ENCODE measurements around the gene HEPACAM.

Gene HEPACAM

GRCh38 chr11:124870430-124870829 lies 65.4 kb downstream of the HEPACAM start:
- DNase-seq (ENCODE audit: low read depth in 2 of 2, low spot score in 1 of 2), result no peak

GRCh38 chr11:124869856-124870387 lies 65.9 kb downstream of the HEPACAM start:
- no peak for DNase-seq (ENCODE audit: low read depth in 2 of 2, low spot score in 1 of 2)

- DNase-seq (ENCODE audit: low read depth in 2 of 2, low spot score in 1 of 2), result no peak
Measured at GRCh38 chr11:124869331-124869730, 66.5 kb downstream of the HEPACAM start.
